ENCODE data around the gene SLC25A6.
"Not testable (repeated sequence)": the region's sequence is repeated elsewhere in the genome, so short reads cannot be mapped to it uniquely, and the experiment has no call there.

SLC25A6 gene

DNA sequence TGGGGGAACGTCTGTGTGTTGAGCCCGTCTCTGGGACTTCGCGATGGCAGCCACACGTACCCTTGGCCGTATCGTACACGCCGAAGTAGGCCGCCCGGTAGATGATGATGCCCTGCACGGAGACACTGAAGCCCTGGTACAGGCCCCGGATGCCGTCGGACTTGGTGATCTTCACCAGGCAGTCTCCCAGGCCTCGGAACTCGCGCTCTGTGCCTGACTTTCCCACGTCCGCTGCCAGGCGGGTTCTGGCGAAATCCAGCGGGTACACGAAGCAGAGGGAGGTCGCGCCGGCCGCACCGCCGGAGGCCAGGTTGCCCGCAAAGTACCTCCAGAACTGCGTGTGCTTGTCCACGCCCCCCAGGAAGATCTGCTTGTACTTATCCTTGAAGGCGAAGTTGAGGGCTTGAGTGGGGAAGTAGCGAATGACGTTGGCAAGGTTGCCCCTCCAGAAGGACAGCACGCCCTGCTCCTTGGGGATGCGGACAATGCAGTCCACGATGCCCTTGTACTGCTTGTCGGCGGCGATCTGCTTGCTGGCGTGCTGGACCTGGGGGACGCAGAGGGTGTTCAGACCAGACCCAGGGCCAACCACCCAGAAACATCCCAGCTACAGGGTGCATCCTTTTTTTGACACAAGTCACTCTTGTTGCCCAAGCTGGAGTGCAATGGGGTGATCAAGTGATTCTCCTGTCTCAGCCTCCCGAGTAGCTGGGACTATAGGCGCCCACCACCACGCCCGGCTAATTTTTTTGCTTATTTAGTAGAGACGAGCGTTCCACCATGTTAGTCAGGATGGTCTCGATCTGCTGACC lies 2.5 kb downstream of the SLC25A6 start:
- DNase-seq, result no peak

DNA sequence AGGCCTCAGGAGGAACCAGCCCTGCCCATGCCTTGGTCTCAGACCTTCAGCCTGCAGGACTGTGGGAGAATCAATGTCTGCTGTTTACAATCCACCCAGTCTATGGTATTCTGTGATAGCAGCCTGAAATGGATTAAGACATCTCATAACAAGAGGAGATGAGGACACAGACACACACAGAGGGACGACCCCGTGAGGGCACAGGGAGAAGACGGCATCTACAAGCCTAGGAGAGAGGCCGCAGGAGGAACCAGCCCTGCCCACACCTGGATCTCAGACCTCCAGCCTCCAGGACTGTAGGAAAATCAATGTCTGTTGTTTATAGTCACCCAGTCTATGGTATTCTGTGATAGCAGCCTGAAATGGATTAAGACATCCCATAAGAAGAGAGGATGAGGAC lies 3.3 kb downstream of the SLC25A6 start:
- DNase-seq, result no peak

DNA sequence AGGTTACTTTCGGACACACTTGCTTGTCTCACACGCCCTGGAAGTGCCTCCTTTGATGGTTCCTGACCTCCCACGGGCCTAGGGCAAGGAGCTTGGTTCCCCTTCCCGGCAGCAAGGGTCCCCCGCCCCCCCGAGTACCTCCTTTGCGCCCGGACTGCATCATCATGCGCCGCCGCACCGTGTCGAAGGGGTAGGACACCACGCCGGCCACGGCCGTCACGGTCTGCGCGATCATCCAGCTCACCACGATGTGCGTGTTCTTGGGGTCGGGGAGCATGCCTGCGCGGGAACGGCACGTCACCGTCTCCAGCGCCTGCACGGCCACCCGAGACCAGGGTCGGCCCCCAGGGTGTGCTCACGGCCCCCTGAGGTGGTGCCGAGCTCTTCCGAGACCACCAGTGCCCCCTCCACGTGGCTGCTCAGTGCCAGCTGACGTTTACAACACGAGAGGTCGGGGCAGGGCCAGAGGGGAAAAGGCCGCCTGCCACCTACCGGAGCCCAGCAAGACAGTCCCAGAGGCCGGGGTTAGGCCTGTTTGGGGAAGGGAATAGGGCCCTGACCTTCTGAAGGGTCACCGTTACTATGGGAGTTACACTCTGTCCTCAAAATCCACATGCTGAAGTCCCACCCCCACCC lies 4.7 kb downstream of the SLC25A6 start:
- no peak for DNase-seq

DNA sequence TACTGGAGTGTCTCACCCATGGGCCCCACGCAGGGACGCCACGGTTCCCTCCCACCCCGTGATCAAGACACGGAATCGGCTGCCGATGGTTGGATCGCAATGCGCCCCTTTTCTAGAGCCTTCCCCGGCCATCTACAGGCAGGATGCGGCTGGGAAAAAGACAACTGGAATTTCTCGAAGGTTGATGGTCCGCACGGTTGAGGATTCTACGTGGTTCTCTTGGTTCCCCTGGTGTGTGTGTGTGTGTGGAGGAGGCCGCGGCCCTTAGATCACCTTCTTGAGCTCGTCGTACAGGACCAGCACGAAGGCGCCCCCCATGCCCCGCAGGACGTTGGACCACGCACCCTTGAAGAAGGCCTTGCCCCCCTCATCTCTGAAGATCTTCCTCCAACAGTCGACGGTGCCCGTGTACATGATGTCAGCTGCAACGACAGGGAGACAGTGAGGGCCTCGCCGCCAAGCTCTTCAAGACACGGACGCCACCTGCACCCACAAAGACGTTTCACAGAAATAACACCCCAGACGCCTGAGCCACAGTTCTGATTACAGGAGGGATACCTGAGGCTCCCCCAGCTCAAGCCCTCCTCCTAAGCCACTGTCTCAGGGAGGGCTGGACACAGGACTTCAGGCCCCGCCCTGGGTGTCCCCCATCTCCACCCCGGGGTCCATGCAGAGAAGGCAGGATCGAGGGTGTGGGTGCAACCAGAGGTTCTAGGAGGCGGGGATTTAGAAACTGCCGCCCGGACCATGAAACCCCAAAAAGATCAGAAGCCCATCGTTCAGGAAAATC lies 5.4 kb downstream of the SLC25A6 start:
- DNase-seq, result no peak

DNA sequence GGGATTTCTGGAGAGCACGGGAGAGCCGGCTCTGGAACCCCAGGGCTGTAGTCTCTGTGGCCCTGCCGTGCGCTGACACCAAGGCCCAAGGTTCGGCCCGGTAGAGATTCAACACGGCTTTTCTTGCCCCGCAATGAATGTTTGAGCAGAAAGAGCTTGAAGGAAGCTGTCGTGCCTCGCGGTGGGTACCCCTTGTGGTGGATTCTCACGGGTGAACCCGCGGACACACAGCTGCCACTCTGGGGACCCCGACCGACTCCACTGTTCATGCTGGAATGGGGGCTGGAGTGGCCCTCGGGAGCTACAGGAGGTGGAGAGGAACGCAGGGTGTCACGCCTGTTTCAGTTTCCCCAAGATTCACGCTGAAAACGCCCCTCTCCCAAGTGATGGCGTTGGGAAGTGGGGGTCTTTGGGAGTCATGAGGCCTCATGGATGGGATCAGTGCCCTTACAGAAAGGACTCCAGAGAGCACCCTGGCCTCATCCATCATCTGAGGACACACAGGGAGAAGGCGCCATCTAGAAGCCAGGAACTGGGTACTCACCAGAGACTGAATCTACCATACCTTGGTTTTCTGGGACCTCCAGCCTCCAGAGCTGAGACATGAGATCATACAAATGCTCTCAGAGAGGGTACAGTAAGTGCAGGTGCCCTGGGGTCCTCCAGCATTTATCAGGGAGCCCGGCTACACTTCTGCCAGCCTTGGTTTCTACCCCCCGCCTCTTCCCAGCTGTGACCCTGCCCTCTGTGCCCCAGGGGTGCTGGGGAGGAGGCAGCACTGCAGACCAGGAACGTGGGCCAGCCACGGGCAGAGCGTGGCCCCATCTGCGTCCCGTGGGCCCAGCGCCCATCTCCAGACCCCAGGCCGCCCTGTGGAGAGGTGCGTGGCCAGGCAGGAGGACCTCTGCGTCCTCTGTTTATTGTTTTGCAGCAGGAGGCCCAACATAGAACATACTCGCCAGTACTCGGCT lies 6.4 kb downstream of the SLC25A6 start:
- no peak for DNase-seq

DNA sequence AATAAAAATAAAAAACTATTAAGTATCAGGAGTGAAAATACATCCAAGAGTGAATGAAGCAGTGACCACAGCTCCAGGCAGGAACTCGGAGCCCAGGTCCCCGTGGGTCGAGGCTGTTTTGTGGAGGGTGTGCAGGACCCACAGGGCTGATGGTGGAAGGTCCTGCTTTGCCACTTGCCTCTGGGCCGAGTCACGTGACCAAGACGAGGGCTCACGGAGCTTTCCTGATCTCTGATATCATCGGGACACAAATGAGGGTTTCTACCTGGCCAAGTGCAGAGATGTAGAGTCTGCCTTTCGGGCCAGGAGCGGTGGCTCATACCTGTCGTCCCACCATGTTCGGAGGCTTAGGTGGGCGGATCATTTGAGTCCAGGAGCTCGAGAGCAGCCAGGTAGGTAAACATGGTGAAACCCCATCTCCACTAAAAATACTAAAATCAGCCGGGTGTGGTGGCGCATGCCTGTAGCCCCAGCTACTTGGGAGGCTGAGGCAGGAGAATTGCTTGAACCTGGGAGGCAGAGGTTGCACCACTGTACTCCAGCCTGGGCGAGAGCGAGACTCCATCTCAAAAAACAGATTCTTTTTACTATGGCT lies 7.2 kb downstream of the SLC25A6 start:
- no peak for DNase-seq

DNA sequence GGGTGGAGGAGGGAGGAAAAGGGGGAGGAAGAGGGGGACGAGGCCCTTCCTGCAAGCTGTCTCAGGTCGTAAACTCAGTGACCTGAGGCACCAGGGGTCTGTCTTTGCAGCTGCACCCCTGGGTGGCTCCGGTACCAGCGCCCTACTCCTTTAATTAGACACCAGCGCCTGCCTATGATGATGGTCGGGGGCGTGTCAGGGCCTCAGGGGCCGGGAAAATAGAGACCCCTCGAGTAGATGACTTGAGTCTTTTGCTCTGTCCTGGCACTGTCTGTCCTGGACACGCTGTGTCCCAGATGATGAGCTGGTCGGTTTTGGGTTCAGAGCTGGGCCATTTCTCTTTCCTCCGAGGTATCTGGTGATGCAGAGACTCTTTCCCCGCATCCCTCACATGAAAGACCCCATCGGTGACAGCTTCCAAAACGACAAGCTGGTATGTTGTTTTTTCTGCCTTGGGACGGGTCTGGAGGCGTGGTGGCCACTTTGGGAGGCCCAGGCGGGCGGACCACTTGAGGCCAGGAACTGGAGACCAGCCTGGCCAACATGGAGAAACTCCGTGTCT lies 11.2 kb downstream of the SLC25A6 start:
- no peak for DNase-seq

DNA sequence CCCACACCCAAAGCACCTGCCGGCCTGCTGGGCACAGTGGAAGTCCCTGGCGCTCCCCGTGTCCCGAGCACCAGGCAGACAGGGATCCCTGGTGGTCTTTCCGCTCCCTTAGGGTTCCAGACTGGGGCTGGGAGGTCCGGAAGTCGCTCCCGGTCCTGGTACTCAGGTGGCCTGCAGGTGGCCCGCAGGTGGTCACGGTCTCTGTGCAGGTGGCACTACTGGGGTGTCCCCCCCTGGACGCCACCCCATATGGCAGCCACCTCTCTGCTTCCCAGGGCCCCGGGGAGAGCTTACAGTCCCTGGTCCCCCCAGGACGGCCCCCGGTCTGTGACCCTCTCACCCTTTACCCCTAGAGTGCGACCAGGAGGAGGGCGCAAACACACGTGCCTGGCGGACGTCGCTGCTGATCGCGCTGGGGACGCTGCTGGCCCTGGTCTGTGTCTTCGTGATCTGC lies 13.6 kb downstream of the SLC25A6 start:
- no peak for DNase-seq

DNA sequence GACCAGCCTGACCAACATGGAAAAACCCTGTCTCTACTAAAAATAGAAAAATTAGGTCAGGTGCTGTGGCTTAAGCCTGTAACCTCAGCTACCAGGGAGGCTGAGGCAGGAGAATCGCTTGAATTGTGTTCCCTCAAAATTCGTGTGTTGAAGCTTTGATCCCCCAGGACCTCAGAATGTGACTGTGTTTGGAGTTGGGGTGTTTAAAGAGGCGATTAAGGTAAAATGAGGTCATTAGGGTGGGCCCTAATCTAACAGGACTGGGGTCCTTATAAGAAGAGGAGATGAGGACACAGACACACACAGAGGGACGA lies 23.6 kb downstream of the SLC25A6 start:
- no peak for DNase-seq

DNA sequence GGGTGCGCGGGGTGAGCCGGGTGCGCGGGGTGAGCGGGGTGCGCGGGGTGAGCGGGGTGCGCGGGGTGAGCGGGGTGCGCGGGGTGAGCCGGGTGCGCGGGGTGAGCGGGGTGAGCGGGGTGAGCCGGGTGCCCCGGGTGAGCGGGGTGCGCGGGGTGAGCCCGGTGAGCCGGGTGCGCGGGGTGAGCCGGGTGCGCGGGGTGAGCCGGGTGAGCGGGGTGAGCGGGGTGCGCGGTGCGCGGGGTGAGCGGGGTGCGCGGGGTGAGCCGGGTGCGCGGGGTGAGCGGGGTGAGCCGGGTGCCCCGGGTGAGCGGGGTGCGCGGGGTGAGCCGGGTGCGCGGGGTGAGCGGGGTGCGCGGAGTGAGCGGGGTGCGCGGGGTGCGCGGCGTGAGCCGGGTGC lies 25.6 kb downstream of the SLC25A6 start:
- not testable (repeated sequence) for DNase-seq

DNA sequence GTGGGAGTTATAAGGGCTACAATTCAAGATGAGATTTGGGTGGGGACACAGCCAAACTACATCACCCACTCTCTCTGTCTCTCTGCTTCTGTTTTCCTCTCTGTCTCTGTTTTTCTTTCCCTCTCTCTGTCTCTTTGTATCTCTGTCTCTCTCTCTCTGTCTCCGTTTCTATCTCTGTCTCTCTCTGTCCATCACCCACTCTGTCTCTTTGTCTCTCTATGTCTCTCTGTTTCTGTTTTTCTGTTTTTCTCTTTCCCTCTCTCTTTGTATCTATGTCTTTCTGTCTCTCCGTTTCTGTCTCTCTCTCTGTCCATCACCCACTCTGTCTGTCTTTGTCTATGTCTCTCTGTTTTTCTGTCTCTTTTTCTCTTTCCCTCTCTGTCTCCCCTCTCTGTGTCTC lies 30.0 kb downstream of the SLC25A6 start:
- no peak for DNase-seq

DNA sequence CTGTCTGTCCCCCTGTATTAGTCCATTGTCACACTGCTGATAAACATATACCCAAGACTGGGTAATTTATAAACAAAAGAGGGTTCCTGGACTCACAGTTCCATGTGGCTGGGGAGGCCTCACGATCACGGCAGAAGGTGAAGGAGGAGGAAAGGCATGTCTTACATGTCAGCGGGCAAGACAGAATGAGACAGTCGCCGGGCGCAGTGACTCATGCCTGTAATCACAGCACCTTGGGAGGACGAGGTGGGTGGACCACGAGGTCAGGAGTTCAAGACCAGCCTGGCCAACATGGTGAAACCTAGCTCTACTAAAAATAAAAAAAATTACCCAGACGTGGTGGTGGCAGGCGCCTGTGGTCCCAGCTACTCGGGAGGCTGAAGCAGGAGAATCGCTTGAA lies 30.6 kb downstream of the SLC25A6 start:
- DNase-seq, result no peak

DNA sequence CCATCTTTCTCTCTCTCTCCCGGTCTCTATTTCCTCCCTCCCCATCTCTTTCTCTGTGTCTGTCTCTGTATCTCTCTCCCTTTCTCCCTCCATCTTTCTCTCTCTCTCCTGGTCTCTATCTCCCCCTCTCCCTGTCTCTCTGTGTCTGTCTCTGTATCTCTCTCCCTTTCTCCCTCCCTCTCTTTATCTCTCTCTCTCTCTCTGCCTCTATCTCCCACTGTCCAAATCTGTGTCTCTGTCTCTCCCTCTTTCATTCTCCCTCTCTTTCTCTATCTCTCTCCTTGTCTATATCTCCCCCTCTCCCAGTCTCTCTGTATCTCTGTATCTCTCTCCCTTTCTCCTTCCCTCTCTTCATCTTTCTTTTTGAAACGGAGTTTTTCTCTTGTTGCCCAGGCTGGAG lies 31.7 kb downstream of the SLC25A6 start:
- DNase-seq, result no peak

DNA sequence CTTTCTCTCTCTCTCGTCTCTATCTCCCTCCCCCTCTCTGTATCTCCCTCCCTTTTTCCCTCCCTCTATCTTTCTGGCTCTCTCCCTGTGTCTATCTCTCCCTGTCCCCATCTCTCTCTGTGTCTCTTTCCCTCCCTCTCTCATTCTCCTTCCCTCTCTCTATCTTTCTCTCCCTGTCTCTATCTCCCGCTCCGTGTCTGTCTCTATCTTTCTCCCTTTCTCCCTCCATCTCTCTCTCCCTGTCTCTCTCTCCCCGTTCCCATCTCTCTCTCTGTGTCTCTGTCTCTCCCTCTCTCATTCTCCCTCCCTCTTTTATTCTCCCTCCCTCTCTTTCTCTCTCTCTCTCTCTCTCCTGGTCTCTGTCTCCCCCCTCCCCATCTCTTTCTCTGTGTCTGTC lies 32.4 kb downstream of the SLC25A6 start:
- no peak for DNase-seq

DNA sequence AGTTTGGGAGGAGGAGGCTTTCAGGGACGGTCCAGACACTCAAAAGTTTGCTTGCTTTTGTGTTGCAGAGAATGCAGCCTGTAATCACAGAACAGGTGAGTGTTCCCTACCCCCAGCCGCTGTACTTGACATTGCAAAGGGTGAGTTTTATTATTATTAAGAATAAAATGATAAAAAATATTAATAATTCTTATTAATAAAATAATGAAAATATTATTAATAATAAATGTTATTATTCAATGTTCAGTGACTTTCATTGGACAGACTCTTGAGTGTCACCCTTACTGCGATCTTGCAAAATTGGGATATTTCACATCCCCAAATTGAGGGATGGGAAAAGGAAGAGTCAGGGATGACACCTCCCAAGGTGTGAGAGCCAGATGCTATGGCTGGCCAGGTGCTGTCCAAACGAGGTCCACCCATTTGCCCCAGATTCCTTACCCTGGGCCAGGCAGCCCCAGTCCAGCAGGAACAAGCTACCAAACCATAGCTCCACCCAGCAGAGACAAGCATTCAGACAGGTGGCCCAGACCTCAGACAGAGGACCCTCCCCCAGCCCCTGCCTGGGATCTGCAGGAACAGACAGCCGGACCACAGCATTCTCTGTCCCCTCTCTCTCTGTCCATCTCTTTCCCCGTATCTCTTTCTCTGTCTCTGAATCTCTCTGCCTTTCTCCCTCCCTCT lies 33.0 kb downstream of the SLC25A6 start:
- no peak for DNase-seq

DNA sequence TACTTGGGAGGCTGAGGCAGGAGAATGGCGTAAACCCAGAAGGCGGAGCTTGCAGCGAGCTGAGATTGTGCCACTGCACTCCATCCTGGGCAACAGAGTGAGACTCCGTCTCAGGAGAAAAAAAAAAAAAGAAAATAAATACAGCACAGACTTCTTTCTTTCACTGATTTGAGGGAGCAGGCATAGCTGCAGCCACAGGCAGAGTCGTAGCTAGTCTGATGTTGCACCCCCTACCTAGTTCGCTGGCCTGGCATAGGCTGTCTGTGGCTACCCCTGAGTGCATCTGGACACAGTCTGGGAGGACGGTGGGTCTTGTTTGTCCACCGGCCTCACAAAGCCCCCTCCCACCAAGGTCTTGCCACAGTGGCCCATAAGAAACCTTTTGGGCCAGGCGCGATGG lies 33.9 kb downstream of the SLC25A6 start:
- no peak for DNase-seq

DNA sequence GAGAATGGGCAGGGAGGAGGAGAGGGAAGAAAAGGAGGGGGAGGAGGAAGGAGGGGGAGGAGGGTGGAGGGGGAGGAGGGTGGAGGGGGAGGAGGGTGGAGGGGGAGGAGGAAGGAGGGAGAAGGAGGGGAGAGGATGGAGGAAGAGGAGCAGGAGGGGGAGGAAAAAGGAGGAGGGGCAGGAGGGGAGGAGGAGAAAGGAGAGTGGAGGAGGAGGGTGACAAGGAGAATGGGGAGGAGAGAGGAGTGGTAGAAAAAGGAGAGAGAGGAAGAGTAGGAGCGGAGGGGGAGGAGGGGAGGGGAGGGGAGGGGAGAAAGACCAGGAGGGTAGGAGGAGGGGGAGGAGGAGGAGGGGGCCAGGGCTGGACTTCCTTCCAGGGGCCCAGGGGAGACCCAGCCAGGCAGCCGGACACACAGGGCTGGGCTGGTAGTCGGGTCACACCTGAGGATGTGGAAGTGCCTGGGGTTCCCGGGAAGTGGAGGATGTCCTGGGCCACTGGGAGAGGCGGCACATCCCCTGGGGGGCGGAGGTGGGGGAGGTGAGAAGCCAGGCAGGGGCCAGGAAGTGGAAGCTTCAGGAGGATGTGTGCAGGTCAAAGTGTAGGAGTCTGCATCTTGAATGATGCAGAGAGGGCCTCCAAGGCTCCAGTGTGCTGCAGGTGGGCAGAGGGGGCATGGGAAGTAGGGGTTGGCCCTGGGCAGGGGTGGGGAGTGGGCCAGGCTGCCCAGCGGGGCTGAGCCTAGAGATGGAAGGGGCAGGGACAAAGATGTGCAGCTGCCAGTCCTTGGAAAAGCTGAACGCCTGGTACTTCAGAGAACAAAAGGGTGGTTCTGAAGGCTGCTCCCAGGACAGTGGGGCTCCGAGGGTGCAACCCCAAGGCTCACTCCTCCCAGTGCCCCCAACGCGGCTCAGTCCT lies 36.5 kb downstream of the SLC25A6 start:
- DNase-seq, result no peak

DNA sequence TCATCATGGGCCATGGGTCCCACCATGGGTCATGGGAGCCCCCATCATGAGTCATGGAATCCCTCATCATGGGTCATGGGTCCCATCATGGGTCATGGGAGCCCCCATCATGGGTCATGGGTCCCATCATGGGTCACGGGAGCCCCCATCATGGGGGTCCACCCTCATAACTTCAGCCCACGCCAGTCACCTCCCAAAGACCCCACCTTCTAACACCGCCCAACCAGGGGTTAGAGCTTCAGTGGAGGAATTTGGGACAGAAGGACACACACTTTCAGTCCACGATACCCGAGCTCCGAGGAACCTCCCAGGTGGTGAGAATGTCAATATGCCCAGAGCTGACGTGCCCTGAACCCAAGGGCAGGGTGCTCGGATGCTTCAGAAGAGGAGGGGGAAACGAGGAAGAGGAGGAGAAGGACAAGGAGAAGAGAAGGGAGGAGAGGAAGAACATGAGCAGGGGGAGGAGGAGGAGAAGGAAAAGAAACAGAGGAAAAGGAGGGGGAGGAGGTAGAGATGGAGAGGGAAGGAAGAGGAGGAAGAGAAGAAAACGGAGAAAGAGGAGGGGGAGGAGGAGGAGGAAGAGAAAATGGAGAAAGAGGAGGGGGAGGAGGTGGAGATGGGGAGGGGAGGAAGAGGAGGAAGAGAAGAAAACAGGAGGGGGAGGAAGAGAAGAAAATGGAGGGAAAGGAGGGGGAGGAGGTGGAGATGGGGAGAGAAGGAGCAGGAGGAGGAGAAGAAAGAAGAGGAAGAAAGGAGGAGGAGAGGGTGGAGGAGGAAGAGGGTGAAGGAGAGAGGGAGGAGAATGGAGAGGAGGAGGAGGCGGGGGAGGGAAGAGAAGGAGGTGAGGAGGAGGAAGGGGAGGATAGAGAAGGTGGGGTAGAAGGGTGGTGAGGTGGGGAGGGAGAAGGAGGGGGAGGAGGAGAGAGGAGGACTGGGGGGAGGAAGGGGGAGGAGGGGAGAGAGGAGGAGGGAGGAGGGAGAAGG lies 37.6 kb downstream of the SLC25A6 start:
- no peak for DNase-seq

All from CD4-positive, alpha-beta T cell treated with Interferon gamma for 1 hour (primary cell).